SK-N-SH (cell line): ENCODE data around the gene CRCP. TPM values are rescaled to one million over a fixed set of nuclear protein-coding genes. Genes with fewer than 3 reads are reported as not detected.

Source experiments
- CTCF ChIA-PET: fragments of 300-600, 350-600 bp; formaldehyde crosslinking; extraction: SDS; loops from one replicate; lab custom pipeline; 2021; lab: Yijun Ruan, JAX
- POLR2A ChIA-PET: fragments of 350-600 bp; sonication (Branson Sonifier 250); formaldehyde crosslinking; extraction: SDS; loops from one replicate; lab custom pipeline; 2020; ENCODE audit warnings: antibody characterized with exemption, inconsistent platforms; lab: Yijun Ruan, JAX
- DNase-seq: peaks from one replicate; pipeline ENCODE4 v3.0.0; 2012
- H2AFZ ChIP-seq: fragments of 200-600 bp; sonication (generic); 2 replicates; pipeline ENCODE4 v1.8.1; 2016; ENCODE audit warnings: antibody characterized with exemption, mild to moderate bottlenecking, low read depth
- H3F3A ChIP-seq: fragments of 200-600 bp; sonication (generic); replicated peaks from 2 replicates; pipeline ENCODE3; 2016; ENCODE audit warnings: antibody characterized with exemption, mild to moderate bottlenecking; ENCODE audit not compliant: insufficient read depth
- H3K27ac ChIP-seq, 2 experiments: fragments of 200-500 bp in 1 of 2; fragments of 200-600 bp in 1 of 2; sonication (Bioruptor generic) in 1 of 2; sonication (generic), shearing (Covaris generic) in 1 of 2; 2 replicates each; pipeline versions ENCODE4 v1.5.1 to v1.6.1; 2014 to 2016; ENCODE audit warnings: low read depth in 2 of 2, inconsistent platforms in 1 of 2, low read length in 1 of 2, mild to moderate bottlenecking in 1 of 2, mixed read lengths in 1 of 2
- H3K27me3 ChIP-seq: fragments of 200-600 bp; sonication (generic), shearing (Covaris generic); 2 replicates; pipeline ENCODE4 v1.6.1; 2016; ENCODE audit warnings: mixed run types; ENCODE audit not compliant: insufficient read depth
- H3K36me3 ChIP-seq, 2 experiments: fragments of 200-500 bp in 1 of 2; fragments of 200-600 bp in 1 of 2; sonication (Bioruptor generic) in 1 of 2; sonication (generic) in 1 of 2; replicated peaks in 1 of 2; 2 replicates each; pipeline versions ENCODE3 to v1.5.1; 2014 to 2016; ENCODE audit warnings: low read length in 1 of 2, mild to moderate bottlenecking in 1 of 2; ENCODE audit not compliant: insufficient read depth in 2 of 2, control insufficient read depth in 1 of 2
- H3K4me1 ChIP-seq, 2 experiments: fragments of 200-500 bp in 1 of 2; fragments of 200-600 bp in 1 of 2; sonication (Bioruptor generic) in 1 of 2; sonication (generic), shearing (Covaris generic) in 1 of 2; 2 replicates each; pipeline versions ENCODE4 v1.5.1 to v1.6.1; 2014 to 2016; ENCODE audit warnings: low read depth in 1 of 2, low read length in 1 of 2, mixed run types in 1 of 2; ENCODE audit not compliant: insufficient read depth in 2 of 2, control insufficient read depth in 1 of 2
- H3K4me2 ChIP-seq: fragments of 200-600 bp; sonication (generic), shearing (Covaris generic); 2 replicates; pipeline ENCODE4 v1.6.1; 2017; ENCODE audit warnings: mixed run types
- H3K4me3 ChIP-seq, 2 experiments: fragments of 200-500 bp in 1 of 2; fragments of 200-600 bp in 1 of 2; sonication (Bioruptor generic) in 1 of 2; sonication (generic), shearing (Covaris generic) in 1 of 2; 2 replicates each; pipeline versions ENCODE4 v1.5.1 to v1.8.1; 2014 to 2016; ENCODE audit warnings: low read depth in 2 of 2, inconsistent platforms in 1 of 2, low read length in 1 of 2, mild to moderate bottlenecking in 1 of 2, mixed read lengths in 1 of 2, moderate library complexity in 1 of 2
- H3K79me2 ChIP-seq: fragments of 200-600 bp; sonication (generic); 2 replicates; pipeline ENCODE4 v1.8.1; 2017; ENCODE audit warnings: mild to moderate bottlenecking; ENCODE audit not compliant: insufficient read depth
- H3K9ac ChIP-seq: fragments of 200-600 bp; sonication (generic); 2 replicates; pipeline ENCODE4 v1.6.1; 2017; ENCODE audit warnings: mixed run types
- H3K9me2 ChIP-seq: fragments of 200-600 bp; sonication (generic); 2 replicates; pipeline ENCODE4 v1.6.1; 2017; ENCODE audit warnings: mixed run types
- H3K9me3 ChIP-seq: fragments of 200-600 bp; sonication (generic); 2 replicates; pipeline ENCODE4 v1.6.1; 2017; ENCODE audit warnings: mixed run types, mild to moderate bottlenecking, moderate library complexity
- H4K20me1 ChIP-seq: fragments of 200-600 bp; sonication (generic); 2 replicates; pipeline ENCODE4 v1.6.1; 2017; ENCODE audit warnings: mild to moderate bottlenecking, mixed run types; ENCODE audit not compliant: insufficient read depth
- FOXJ3 ChIP-seq: sonication (generic); formaldehyde crosslinking; IDR thresholded peaks from 2 replicates; pipeline ENCODE4 v1.5.1; 2020; ENCODE audit warnings: mild to moderate bottlenecking, missing genetic modification reagents
- FOXM1 ChIP-seq: IDR thresholded peaks from 2 replicates; pipeline ENCODE4 v1.4.0; 2012; ENCODE audit warnings: low read depth, mild to moderate bottlenecking
- GABPA ChIP-seq: IDR thresholded peaks from 2 replicates; pipeline ENCODE4 v1.4.0; 2012; ENCODE audit warnings: low read depth, mild to moderate bottlenecking
- GATA2 ChIP-seq: sonication (generic); formaldehyde crosslinking; IDR thresholded peaks from 2 replicates; pipeline ENCODE4 v1.5.0; 2020; ENCODE audit warnings: mild to moderate bottlenecking, missing genetic modification reagents
- RXRA ChIP-seq: IDR thresholded peaks from 2 replicates; pipeline ENCODE4 v1.4.0; 2012; ENCODE audit warnings: low read depth, mild to moderate bottlenecking, borderline replicate concordance
- SIN3A ChIP-seq: IDR thresholded peaks from 2 replicates; pipeline ENCODE4 v1.6.1; 2012; ENCODE audit warnings: low read depth, mild to moderate bottlenecking, low read length, moderate library complexity, borderline replicate concordance
- TCF12 ChIP-seq: IDR thresholded peaks from 2 replicates; pipeline ENCODE4 v1.4.0; 2012
- TEAD4 ChIP-seq: IDR thresholded peaks from 2 replicates; pipeline ENCODE4 v1.4.0; 2012; ENCODE audit warnings: mild to moderate bottlenecking, borderline replicate concordance; ENCODE audit not compliant: insufficient read depth
- WGBS: methylation state at CpG from one replicate; pipeline ENCODE4 v1.1.6; 2017; ENCODE audit warnings: low lambda C conversion rate; 5-methylcytosine and 5-hydroxymethylcytosine counted together
- polyA plus RNA-seq, 3 experiments: library from polyadenylated mRNA; depleted of rRNA; stranded (reverse); fragments of >200 nt; gene quantifications; 2 replicates each; pipeline ENCODE4 v1.2.3, GENCODE V29; 2012
- TF ChIP-seq, protein P1 (sequence below): fragments of 200-600 bp; sonication (generic); IDR thresholded peaks from 2 replicates; pipeline ENCODE4 v1.6.1; 2017; ENCODE audit warnings: antibody characterized with exemption, mild to moderate bottlenecking, moderate library complexity
- TF ChIP-seq, protein P2 (sequence below): IDR thresholded peaks from 2 replicates; pipeline ENCODE4 v1.4.0; 2012; ENCODE audit warnings: low read depth, borderline replicate concordance

CRCP gene
- polyA plus RNA-seq, 1 of the 3 experiments (the other 2 are of a cell fraction): 34.0 TPM

DNA sequence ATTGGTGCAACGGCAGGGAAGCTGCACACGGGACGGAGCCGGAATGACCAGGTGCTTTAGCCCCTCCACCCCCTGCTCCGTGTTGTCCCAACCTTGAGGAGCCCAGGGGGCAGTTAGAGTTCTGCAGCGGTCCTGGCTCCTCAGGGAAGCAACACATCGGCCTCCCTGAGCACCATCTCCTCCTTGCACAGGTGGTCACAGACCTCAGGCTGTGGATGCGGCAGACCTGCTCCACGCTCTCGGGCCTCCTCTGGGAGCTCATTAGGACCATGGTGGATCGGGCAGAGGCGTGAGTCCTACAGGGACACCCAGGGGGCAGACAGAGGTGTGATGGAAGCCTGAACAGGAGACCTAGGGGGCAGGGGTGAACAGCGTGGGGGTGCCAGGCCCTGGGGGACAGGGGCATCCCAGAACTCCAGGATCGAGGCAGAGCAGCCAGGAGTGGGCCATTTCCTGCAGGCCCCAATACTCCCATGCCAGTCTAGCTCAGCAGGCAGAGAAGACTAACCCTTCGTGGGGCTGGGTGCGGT, 31.7 kb upstream of the CRCP start:
- peaks cover 4 to 15% of the 10 kb centered on the region in 2 experiments for H3K36me3 ChIP-seq
- no peak for DNase-seq
- no peak overlapping the region for H3K27ac ChIP-seq
- H3K4me3 ChIP-seq: no peak overlapping the region
- no peaks in the 10 kb centered on the region for H4K20me1 ChIP-seq
- TF ChIP-seq FOXJ3 (CRISPR knock-in tag) (no peak), RXRA (no peak), TCF12 (no peak), FOXM1 (no peak), GABPA (no peak), TEAD4 (no peak), SIN3A (no peak), GATA2 (no peak)
- TF ChIP-seq, protein P1, sequence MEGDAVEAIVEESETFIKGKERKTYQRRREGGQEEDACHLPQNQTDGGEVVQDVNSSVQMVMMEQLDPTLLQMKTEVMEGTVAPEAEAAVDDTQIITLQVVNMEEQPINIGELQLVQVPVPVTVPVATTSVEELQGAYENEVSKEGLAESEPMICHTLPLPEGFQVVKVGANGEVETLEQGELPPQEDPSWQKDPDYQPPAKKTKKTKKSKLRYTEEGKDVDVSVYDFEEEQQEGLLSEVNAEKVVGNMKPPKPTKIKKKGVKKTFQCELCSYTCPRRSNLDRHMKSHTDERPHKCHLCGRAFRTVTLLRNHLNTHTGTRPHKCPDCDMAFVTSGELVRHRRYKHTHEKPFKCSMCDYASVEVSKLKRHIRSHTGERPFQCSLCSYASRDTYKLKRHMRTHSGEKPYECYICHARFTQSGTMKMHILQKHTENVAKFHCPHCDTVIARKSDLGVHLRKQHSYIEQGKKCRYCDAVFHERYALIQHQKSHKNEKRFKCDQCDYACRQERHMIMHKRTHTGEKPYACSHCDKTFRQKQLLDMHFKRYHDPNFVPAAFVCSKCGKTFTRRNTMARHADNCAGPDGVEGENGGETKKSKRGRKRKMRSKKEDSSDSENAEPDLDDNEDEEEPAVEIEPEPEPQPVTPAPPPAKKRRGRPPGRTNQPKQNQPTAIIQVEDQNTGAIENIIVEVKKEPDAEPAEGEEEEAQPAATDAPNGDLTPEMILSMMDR: no peak
- H3K79me2 ChIP-seq: peaks cover 15% of the 10 kb centered on the region
- H2AFZ ChIP-seq: no peak overlapping the region
- no peaks in the 10 kb centered on the region for H3F3A ChIP-seq
- no peak overlapping the region for H3K4me2 ChIP-seq
- H3K9ac ChIP-seq: no peak overlapping the region
- ChIA-PET POLR2A (interaction anchor here (0.6 kb wide), 1 partner anchor 8 kb away, joined by 4 read pairs; no protein-coding TSS in a partner anchor), CTCF (interaction anchor here (0.6 to 1.1 kb wide), 2 partner anchors 9 to 203 kb away, joined by 3 read pairs; no protein-coding TSS in a partner anchor)
- 98% methylated on average over 15 of the region's 16 CpGs for WGBS
- H3K27me3 ChIP-seq: no peaks in the 10 kb centered on the region
- no peaks in the 10 kb centered on the region for H3K9me2 ChIP-seq
- H3K4me1 ChIP-seq: peaks cover 0 to 8% of the 10 kb centered on the region in 2 experiments; a peak in 1 of 4 replicates
- H3K9me3 ChIP-seq: no peaks in the 10 kb centered on the region

DNA sequence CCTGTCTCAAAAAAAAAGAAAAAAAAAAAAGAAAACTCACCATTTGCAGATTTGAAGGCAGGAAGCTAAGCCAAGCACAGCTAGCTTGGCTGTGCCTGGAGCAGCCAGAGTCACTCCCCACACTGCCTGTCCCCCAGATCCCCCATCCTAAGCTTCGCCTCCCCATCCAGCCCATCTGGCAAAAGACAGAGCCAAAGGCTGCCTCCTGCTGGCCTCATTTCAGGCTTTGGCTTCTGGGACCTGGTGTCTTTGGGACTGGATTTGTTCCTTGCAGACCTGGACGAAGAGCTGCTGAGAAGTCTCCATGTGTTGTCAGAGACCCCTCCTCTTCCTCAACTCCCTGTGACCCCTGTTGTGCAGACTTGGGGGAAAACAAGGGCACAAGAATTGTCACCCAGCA, 31.0 kb upstream of the CRCP start:
- H3K4me3 ChIP-seq: no peak overlapping the region
- no peaks in the 10 kb centered on the region for H4K20me1 ChIP-seq
- H3K36me3 ChIP-seq: peaks cover 4 to 15% of the 10 kb centered on the region in 2 experiments
- no peaks in the 10 kb centered on the region for H3F3A ChIP-seq
- WGBS: 96% methylated on average over 2 of the region's 2 CpGs
- H3K4me1 ChIP-seq: peaks cover 0 to 4% of the 10 kb centered on the region in 2 experiments; a peak in 1 of 4 replicates
- TF ChIP-seq, protein P1: peak; percentile 32
- TF ChIP-seq, protein P2, sequence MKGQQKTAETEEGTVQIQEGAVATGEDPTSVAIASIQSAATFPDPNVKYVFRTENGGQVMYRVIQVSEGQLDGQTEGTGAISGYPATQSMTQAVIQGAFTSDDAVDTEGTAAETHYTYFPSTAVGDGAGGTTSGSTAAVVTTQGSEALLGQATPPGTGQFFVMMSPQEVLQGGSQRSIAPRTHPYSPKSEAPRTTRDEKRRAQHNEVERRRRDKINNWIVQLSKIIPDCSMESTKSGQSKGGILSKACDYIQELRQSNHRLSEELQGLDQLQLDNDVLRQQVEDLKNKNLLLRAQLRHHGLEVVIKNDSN: no peak
- no peak overlapping the region for H3K27ac ChIP-seq
- no peak for DNase-seq
- ChIA-PET CTCF (interaction anchor here (0.6 to 1.1 kb wide), 2 partner anchors 9 to 196 kb away, joined by 3 to 4 read pairs; no protein-coding TSS in a partner anchor), POLR2A (no interaction called here)
- H3K9me2 ChIP-seq: no peaks in the 10 kb centered on the region
- no peaks in the 10 kb centered on the region for H3K27me3 ChIP-seq
- no peaks in the 10 kb centered on the region for H3K9me3 ChIP-seq
- no peak overlapping the region for H3K9ac ChIP-seq
- no peak overlapping the region for H2AFZ ChIP-seq
- peaks cover 12% of the 10 kb centered on the region for H3K79me2 ChIP-seq
- no peak overlapping the region for H3K4me2 ChIP-seq
